ENCODE data around the gene CTCF. TPM values are rescaled to one million over a fixed set of nuclear protein-coding genes. Genes with fewer than 3 reads are reported as not detected.
A peak's percentile ranks its signal among the peaks of the same experiment; 100 is the strongest.

Gene CTCF
- total RNA-seq, 4 donors from 2014 or later: 26.1 to 39.6 (median 31.8) TPM

- Histone ChIP-seq H3K9me3 (no peaks in the 10 kb centered on the region), H3K4me3 (no peak overlapping the region), H3K4me1 (peaks cover 0 to 38% (median 23%) of the 10 kb centered on the region in 4 donors), H3K27me3 (peaks cover 0 to 22% of the 10 kb centered on the region in 2 donors), H3K27ac (no peak overlapping the region), H3K36me3 (peaks cover 0 to 31% (median 0%) of the 10 kb centered on the region in 3 donors)
- no peak for DNase-seq (ENCODE audit: low spot score in 2 of 2)
- TF ChIP-seq EP300 (IDR thresholded peaks at IDR 0.05) (no peak), CTCF (IDR thresholded peaks at IDR 0.05) (no peak), POLR2A (IDR thresholded peaks at IDR 0.05) (no peak)
- 91 to 94% methylated on average over 17 to 18 of the region's 18 CpGs for WGBS, 2 donors
These were observed 95.6 kb downstream of the CTCF start for GRCh38 chr16:67657751-67658518.

GRCh38 chr16:67658849-67659674 lies 96.7 kb downstream of the CTCF start:
- no peak for TF ChIP-seq POLR2A (IDR thresholded peaks at IDR 0.05)
- no peak for TF ChIP-seq CTCF (IDR thresholded peaks at IDR 0.05)
- TF ChIP-seq EP300 (IDR thresholded peaks at IDR 0.05): no peak
- no peak for DNase-seq (ENCODE audit: low spot score in 2 of 2)
- H3K36me3 ChIP-seq: peaks cover 0 to 42% (median 0%) of the 10 kb centered on the region in 3 donors
- H3K27me3 ChIP-seq: peaks cover 0 to 12% of the 10 kb centered on the region in 2 donors
- peak overlapping the region; percentile 64 to 92 (median 77) for H3K4me3 ChIP-seq
- 33 to 62% methylated on average over 11 to 19 of the region's 21 CpGs for WGBS, 2 donors
- peaks cover 0 to 31% (median 17%) of the 10 kb centered on the region in 4 donors for H3K4me1 ChIP-seq
- H3K9me3 ChIP-seq: no peaks in the 10 kb centered on the region
- peak overlapping the region in 2 of 4 donors; percentile 90 to 100 for H3K27ac ChIP-seq

GRCh38 chr16:67659675-67660563 lies 97.6 kb downstream of the CTCF start, which contains the start of gene ACD:
TSS of gene ACD (minus strand) at chr16:67660260. CDS start at chr16:67660220, 40 bp downstream.
- DNase-seq (ENCODE audit: low spot score in 2 of 2): peak; percentile 85 to 86
- peak within 1 kb of the TSS; percentile 90 to 100 (median 96) for H3K27ac ChIP-seq
- TF ChIP-seq POLR2A (IDR thresholded peaks at IDR 0.05) (peak; percentile 95), EP300 (IDR thresholded peaks at IDR 0.05) (peak; percentile 89 to 98), CTCF (IDR thresholded peaks at IDR 0.05) (peak in 1 of 5 experiments; percentile 6)
- peak within 1 kb of the TSS; percentile 64 to 92 (median 77) for H3K4me3 ChIP-seq
- WGBS, 2 donors: 0 to 1% methylated on average over 35 to 49 of the region's 83 CpGs
- H3K4me1 ChIP-seq: peaks cover 0 to 34% (median 17%) of the 10 kb centered on the region in 4 donors
- peaks cover 0 to 3% of the 10 kb centered on the region in 2 donors for H3K27me3 ChIP-seq
- peaks cover 0 to 49% (median 0%) of the 10 kb centered on the region in 3 donors for H3K36me3 ChIP-seq
- H3K9me3 ChIP-seq: no peaks in the 10 kb centered on the region

GRCh38 chr16:67660564-67661028 lies 98.3 kb downstream of the CTCF start, which contains the start of gene PARD6A:
TSS of gene PARD6A (plus strand) at chr16:67660960. CDS start at chr16:67661039, 79 bp downstream.
- H3K4me1 ChIP-seq: peaks cover 0 to 41% (median 20%) of the 10 kb centered on the region in 4 donors
- H3K27ac ChIP-seq: peak within 1 kb of the TSS; percentile 90 to 100 (median 96)
- WGBS, 2 donors: 0% methylated on average over 10 to 45 of the region's 48 CpGs
- no peaks in the 10 kb centered on the region for H3K27me3 ChIP-seq
- H3K4me3 ChIP-seq: peak within 1 kb of the TSS; percentile 64 to 92 (median 77)
- H3K36me3 ChIP-seq: peaks cover 0 to 52% (median 0%) of the 10 kb centered on the region in 3 donors
- TF ChIP-seq CTCF (IDR thresholded peaks at IDR 0.05): peak in 1 of 5 experiments; percentile 31
- TF ChIP-seq EP300 (IDR thresholded peaks at IDR 0.05): peak; percentile 78 to 86
- TF ChIP-seq POLR2A (IDR thresholded peaks at IDR 0.05): no peak
- no peaks in the 10 kb centered on the region for H3K9me3 ChIP-seq
- peak; percentile 90 to 91 for DNase-seq (ENCODE audit: low spot score in 2 of 2)

All from tibial nerve (tissue), 4 donors.